H1 (cell line): Measurements from ENCODE around the gene TRAPPC11. TPM values are rescaled to one million over a fixed set of nuclear protein-coding genes. Genes with fewer than 3 reads are reported as not detected.

Experiments
- CTCF ChIA-PET: fragments of 300-600 bp; sonication (Branson Sonifier 250); formaldehyde crosslinking; loops from one replicate; lab custom pipeline; 2021; ENCODE audit not compliant: partially characterized antibody; lab: Charles Lee
- POLR2A ChIA-PET: fragments of 300-600 bp; sonication (Branson Sonifier 250); formaldehyde crosslinking; loops from one replicate; lab custom pipeline; 2021; ENCODE audit warnings: inconsistent platforms; ENCODE audit not compliant: partially characterized antibody; lab: Charles Lee
- DNase-seq, 2 experiments: peaks; one replicate each; pipeline versions ENCODE4 v3.0.0 to v3.0.0-alpha.2; 2010 to 2022; ENCODE audit warnings: low spot score in 2 of 2, low read depth in 1 of 2, mixed read lengths in 1 of 2
- FAIRE-seq: peaks from 2 replicates; lab custom pipeline; 2011; peaks lifted over from hg19 to GRCh38; lab: Jason Lieb, UNC
- H2AFZ ChIP-seq: 2 replicates; pipeline ENCODE4 v1.8.1; 2012; ENCODE audit warnings: low read length, inconsistent platforms
- H2AK5ac ChIP-seq: 2 replicates; pipeline ENCODE4 v1.6.1; 2013; ENCODE audit warnings: low read depth, low read length
- H2BK120ac ChIP-seq: replicated peaks from 2 replicates; pipeline ENCODE3; 2013; ENCODE audit warnings: low read depth, low read length, inconsistent platforms
- H2BK12ac ChIP-seq: 2 replicates; pipeline ENCODE4 v1.6.1; 2013; ENCODE audit warnings: low read depth, low read length
- H2BK15ac ChIP-seq: 2 replicates; pipeline ENCODE4 v1.6.1; 2013; ENCODE audit warnings: low read length
- H2BK20ac ChIP-seq: 2 replicates; pipeline ENCODE4 v1.6.1; 2013; ENCODE audit warnings: low read length
- H2BK5ac ChIP-seq: 2 replicates; pipeline ENCODE4 v1.6.1; 2013; ENCODE audit warnings: low read depth, low read length
- H3K14ac ChIP-seq: 2 replicates; pipeline ENCODE4 v1.6.1; 2013; ENCODE audit warnings: inconsistent platforms; ENCODE audit not compliant: insufficient read length
- H3K18ac ChIP-seq: 2 replicates; pipeline ENCODE4 v1.6.1; 2013; ENCODE audit warnings: low read length; ENCODE audit errors: extremely low read depth
- H3K23ac ChIP-seq: 2 replicates; pipeline ENCODE4 v1.6.1; 2013; ENCODE audit warnings: inconsistent platforms; ENCODE audit not compliant: insufficient read length
- H3K23me2 ChIP-seq: 2 replicates; pipeline ENCODE4 v1.6.1; 2013; ENCODE audit warnings: low read depth, low read length
- H3K27ac ChIP-seq: 2 replicates; pipeline ENCODE4 v1.6.1; 2011; ENCODE audit warnings: low read depth, low read length, inconsistent platforms
- H3K27me3 ChIP-seq, 4 experiments: replicated peaks in 1 of 4; 1 replicate in 1 of 4; 2 replicates in 3 of 4; pipeline versions ENCODE4 v1.6.1 to v1.8.1; 2011 to 2013; ENCODE audit warnings: low read length in 3 of 4, mild to moderate bottlenecking in 3 of 4, inconsistent platforms in 2 of 4, mixed read lengths in 2 of 4, moderate library complexity in 1 of 4; ENCODE audit not compliant: control insufficient read depth in 3 of 4, insufficient read depth in 3 of 4; ENCODE audit errors: extremely low read depth in 1 of 4
- H3K36me3 ChIP-seq, 4 experiments: 2 replicates each; pipeline versions ENCODE4 v1.6.1 to v1.8.1; 2011 to 2013; ENCODE audit warnings: mild to moderate bottlenecking in 4 of 4, low read length in 3 of 4, moderate library complexity in 2 of 4, control low read depth in 1 of 4, inconsistent platforms in 1 of 4; ENCODE audit not compliant: insufficient read depth in 4 of 4, control insufficient read depth in 2 of 4
- H3K4ac ChIP-seq: replicated peaks from 2 replicates; pipeline ENCODE3; 2013; ENCODE audit warnings: low read length, low read depth, mixed read lengths, inconsistent platforms; ENCODE audit not compliant: insufficient read length
- H3K4me1 ChIP-seq, 4 experiments: replicated peaks in 1 of 4; 1 replicate in 1 of 4; 2 replicates in 3 of 4; pipeline versions ENCODE4 v1.6.1 to v1.8.1; 2011 to 2013; ENCODE audit warnings: low read length in 3 of 4, inconsistent platforms in 2 of 4, mixed read lengths in 1 of 4; ENCODE audit not compliant: insufficient read depth in 4 of 4, control insufficient read depth in 3 of 4
- H3K4me2 ChIP-seq, 2 experiments: 2 replicates each; pipeline versions ENCODE4 v1.6.1 to v1.8.1; 2011 to 2013; ENCODE audit warnings: low read depth in 2 of 2, low read length in 2 of 2, control low read depth in 1 of 2, inconsistent platforms in 1 of 2, mild to moderate bottlenecking in 1 of 2; ENCODE audit not compliant: insufficient read depth in 1 of 2
- H3K4me3 ChIP-seq, 4 experiments: fragments of 200-600, 300-600 bp in 1 of 4; sonication (generic), shearing (Covaris generic), sonication (Bioruptor Twin) in 1 of 4; 2 replicates each; pipeline versions ENCODE4 v1.5.1 to v1.8.1; 2011 to 2016; ENCODE audit warnings: low read length in 4 of 4, low read depth in 3 of 4, control low read depth in 2 of 4, inconsistent platforms in 2 of 4, mild to moderate bottlenecking in 2 of 4, mixed read lengths in 1 of 4, moderate library complexity in 1 of 4; ENCODE audit not compliant: insufficient read depth in 2 of 4; ENCODE audit errors: extremely low read depth in 1 of 4
- H3K56ac ChIP-seq: replicated peaks from 2 replicates; pipeline ENCODE3; 2013; ENCODE audit warnings: low read depth, mild to moderate bottlenecking, mixed read lengths, low read length, inconsistent platforms; ENCODE audit not compliant: insufficient read length
- H3K79me1 ChIP-seq: 2 replicates; pipeline ENCODE4 v1.6.1; 2013; ENCODE audit warnings: low read depth, low read length, control low read depth
- H3K79me2 ChIP-seq, 2 experiments: 2 replicates each; pipeline versions ENCODE4 v1.6.1 to v1.8.1; 2012 to 2013; ENCODE audit warnings: low read length in 2 of 2, mild to moderate bottlenecking in 2 of 2, inconsistent platforms in 1 of 2; ENCODE audit not compliant: insufficient read depth in 2 of 2, control insufficient read depth in 1 of 2
- H3K9ac ChIP-seq, 4 experiments: replicated peaks in 1 of 4; 1 replicate in 1 of 4; 2 replicates in 3 of 4; pipeline versions ENCODE4 v1.6.1 to v1.8.1; 2011 to 2013; ENCODE audit warnings: low read depth in 3 of 4, low read length in 3 of 4, control low read depth in 2 of 4, mild to moderate bottlenecking in 2 of 4, moderate library complexity in 2 of 4, inconsistent platforms in 1 of 4; ENCODE audit errors: extremely low read depth in 1 of 4
- H3K9me3 ChIP-seq, 2 experiments: 2 replicates each; pipeline versions ENCODE4 v1.6.1 to v1.8.1; 2012 to 2013; ENCODE audit warnings: mild to moderate bottlenecking in 2 of 2, moderate library complexity in 2 of 2, control low read depth in 1 of 2, inconsistent platforms in 1 of 2, low read depth in 1 of 2, low read length in 1 of 2, mixed read lengths in 1 of 2; ENCODE audit not compliant: insufficient read depth in 2 of 2
- H4K20me1 ChIP-seq, 2 experiments: replicated peaks in 1 of 2; 2 replicates each; pipeline versions ENCODE3 to v1.8.1; 2011 to 2013; ENCODE audit warnings: inconsistent platforms in 2 of 2, low read length in 2 of 2, mild to moderate bottlenecking in 1 of 2; ENCODE audit not compliant: insufficient read depth in 2 of 2, control insufficient read depth in 1 of 2
- H4K5ac ChIP-seq: 2 replicates; pipeline ENCODE4 v1.6.1; 2013; ENCODE audit warnings: low read length, low read depth, mixed read lengths, inconsistent platforms; ENCODE audit not compliant: insufficient read length
- H4K8ac ChIP-seq: 2 replicates; pipeline ENCODE4 v1.8.0; 2013; ENCODE audit warnings: mild to moderate bottlenecking, moderate library complexity, low read length, inconsistent platforms; ENCODE audit not compliant: insufficient read depth; ENCODE audit errors: extremely low read depth
- H4K91ac ChIP-seq: replicated peaks from 2 replicates; pipeline ENCODE3; 2013; ENCODE audit warnings: low read length, mixed read lengths, inconsistent platforms; ENCODE audit not compliant: insufficient read length
- BCL11A ChIP-seq, 2 experiments: IDR thresholded peaks; one replicate each; pipeline ENCODE4 v1.6.1; 2011; ENCODE audit warnings: low read depth in 2 of 2, low read length in 2 of 2, mild to moderate bottlenecking in 2 of 2
- CBX5 ChIP-seq: fragments of 300-800, 300-1000 bp; sonication (generic); IDR thresholded peaks from 2 replicates; pipeline ENCODE4 v1.7.1; 2016; ENCODE audit warnings: antibody characterized with exemption, low read length, low read depth
- CTBP2 ChIP-seq: IDR thresholded peaks from 2 replicates; pipeline ENCODE4 v1.7.0; 2011; ENCODE audit warnings: borderline replicate concordance, mild to moderate bottlenecking, moderate library complexity, mixed read lengths, low read length; ENCODE audit not compliant: insufficient read depth, insufficient read length
- FOSL1 ChIP-seq: IDR thresholded peaks from 2 replicates; pipeline ENCODE4 v1.6.1; 2011; ENCODE audit warnings: mild to moderate bottlenecking, low read depth, low read length, moderate library complexity; ENCODE audit not compliant: insufficient read depth
- KDM1A ChIP-seq: fragments of 200-600, 300-600 bp; sonication (generic); IDR thresholded peaks from 2 replicates; pipeline ENCODE4 v1.7.1; 2016; ENCODE audit warnings: mild to moderate bottlenecking, low read length, borderline replicate concordance
- KDM4A ChIP-seq: IDR thresholded peaks from one replicate; pipeline ENCODE4 v1.7.1; 2012; ENCODE audit warnings: low read depth, mild to moderate bottlenecking, moderate library complexity, low read length, inconsistent platforms; ENCODE audit not compliant: severe bottlenecking
- POLR2A ChIP-seq, 2 experiments: IDR thresholded peaks; 1 replicate in 1 of 2; 2 replicates in 1 of 2; pipeline ENCODE4 v1.6.1; 2011; ENCODE audit warnings: low read depth in 2 of 2, low read length in 2 of 2, mild to moderate bottlenecking in 2 of 2; ENCODE audit errors: control extremely low read depth in 1 of 2
- RFX5 ChIP-seq: IDR thresholded peaks from 2 replicates; pipeline ENCODE4 v1.6.1; 2011; ENCODE audit warnings: low read depth, low read length, improper control_type of control experiment, borderline replicate concordance
- SP2 ChIP-seq: IDR thresholded peaks from 2 replicates; pipeline ENCODE4 v1.6.1; 2012; ENCODE audit warnings: mild to moderate bottlenecking, low read length, inconsistent platforms
- TAF1 ChIP-seq: IDR thresholded peaks from 2 replicates; pipeline ENCODE4 v1.6.1; 2011; ENCODE audit warnings: mild to moderate bottlenecking, low read depth, low read length
- TEAD4 ChIP-seq: IDR thresholded peaks from 2 replicates; pipeline ENCODE4 v1.6.1; 2012; ENCODE audit warnings: low read depth, low read length, inconsistent platforms, mixed read lengths
- WGBS, 2 experiments: shearing (Covaris generic) in 1 of 2; methylation state at CpG; one replicate each; pipeline versions ENCODE4 v1.1.6 to v1.1.7; 2013 to 2015; ENCODE audit warnings: low lambda C conversion rate in 2 of 2, mixed read lengths in 2 of 2, inconsistent platforms in 1 of 2, low coverage in 1 of 2, missing lambda C conversion rate in 1 of 2; ENCODE audit not compliant: insufficient replicate concordance in 2 of 2, insufficient coverage in 1 of 2, insufficient read length in 1 of 2; ENCODE audit errors: extremely low coverage in 1 of 2, missing lambda C conversion rate in 1 of 2; 5-methylcytosine and 5-hydroxymethylcytosine counted together
- polyA plus RNA-seq, 7 experiments: library from polyadenylated mRNA; depleted of rRNA in 3 of 7; stranded (reverse) in 5 of 7; unstranded in 2 of 7; fragments of >200 nt in 5 of 7; fragments of 200-250 nt in 2 of 7; gene quantifications; 1 replicate in 5 of 7; 2 replicates in 1 of 7; 4 replicates in 1 of 7; pipeline versions ENCODE4 v1.2.1 to v1.2.3, GENCODE V29; 2011 to 2013; ENCODE audit warnings: missing spikeins in 2 of 7, mixed read lengths in 2 of 7
- total RNA-seq: library from RNA; stranded (reverse); fragmentation: NEBNext Ultra II Directional; extraction: Animal tissue kit (Norgen Biotek cat#: 25700); gene quantifications from 2 replicates; pipeline ENCODE4 v1.2.1, GENCODE V29; 2021
- TF ChIP-seq, protein P1 (sequence below), 3 experiments: IDR thresholded peaks; 1 replicate in 2 of 3; 2 replicates in 1 of 3; pipeline versions ENCODE4 v1.5.1 to v1.6.1; 2011; ENCODE audit warnings: low read length in 3 of 3, mild to moderate bottlenecking in 3 of 3, inconsistent platforms in 2 of 3, low read depth in 1 of 3, moderate library complexity in 1 of 3; ENCODE audit not compliant: insufficient read depth in 1 of 3; ENCODE audit errors: control extremely low read depth in 1 of 3

The TRAPPC11 gene
- total and polyA plus RNA-seq, 2 of the 8 experiments (the other 6 are each of a cell fraction or from before 2014, with no cell fraction given): 19.2 to 25.9 TPM

DNA sequence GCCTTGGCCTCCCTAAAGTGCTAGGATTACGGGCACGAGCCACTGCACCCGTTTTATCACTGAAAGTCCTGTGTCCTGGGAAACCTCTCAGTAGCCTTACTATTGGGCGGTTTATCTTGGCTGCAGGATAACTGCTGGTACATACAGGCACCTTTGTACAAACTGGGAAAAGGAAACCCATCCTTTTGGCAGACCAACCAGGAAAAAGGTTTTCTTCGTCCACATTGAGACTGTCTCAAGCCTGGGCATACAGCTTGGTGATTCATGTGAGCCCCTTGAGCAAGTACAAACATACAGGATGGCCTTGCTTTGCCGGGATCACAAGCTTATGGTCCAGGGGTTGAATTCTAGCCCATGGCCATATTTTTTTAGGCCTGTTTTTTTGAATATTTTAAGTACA, 32.9 kb upstream of the TRAPPC11 start:
- H2AFZ ChIP-seq: no peak overlapping the region
- no peak overlapping the region for H3K56ac ChIP-seq
- DNase-seq (no peak), FAIRE-seq (no peak)
- H3K79me2 ChIP-seq: no peaks in the 10 kb centered on the region
- no peak overlapping the region for H3K14ac ChIP-seq
- H3K23ac ChIP-seq: no peak overlapping the region
- H3K9me3 ChIP-seq: no peaks in the 10 kb centered on the region
- ChIA-PET CTCF (interaction anchor here (0.7 to 1.9 kb wide), 2 partner anchors 11 to 340 kb away, joined by 4 to 5 read pairs; no protein-coding TSS in a partner anchor), POLR2A (interaction anchor here (1.0 kb wide), 1 partner anchor 34 kb away, joined by 3 read pairs; no protein-coding TSS in a partner anchor)
- H3K79me1 ChIP-seq: no peaks in the 10 kb centered on the region
- H2BK120ac ChIP-seq: no peak overlapping the region
- no peak overlapping the region for H2AK5ac ChIP-seq
- H3K36me3 ChIP-seq: no peaks in the 10 kb centered on the region
- H3K4me1 ChIP-seq: no peaks in the 10 kb centered on the region
- H2BK12ac ChIP-seq: no peak overlapping the region
- no peaks in the 10 kb centered on the region for H4K20me1 ChIP-seq
- no peak overlapping the region for H3K4me2 ChIP-seq
- no peak overlapping the region for H2BK5ac ChIP-seq
- no peak overlapping the region for H3K4me3 ChIP-seq
- H3K18ac ChIP-seq: no peak overlapping the region
- no peak overlapping the region for H2BK20ac ChIP-seq
- no peak overlapping the region for H4K8ac ChIP-seq
- no peak overlapping the region for H3K4ac ChIP-seq
- H3K9ac ChIP-seq: no peak overlapping the region
- 96% methylated on average over 6 of the region's 6 CpGs; no CpG with 5 or more reads in 1 of the 2 experiments for WGBS, 2 experiments
- H3K27me3 ChIP-seq: no peaks in the 10 kb centered on the region
- H2BK15ac ChIP-seq: no peak overlapping the region
- no peak overlapping the region for H4K91ac ChIP-seq
- H3K23me2 ChIP-seq: no peaks in the 10 kb centered on the region
- H3K27ac ChIP-seq: no peak overlapping the region
- H4K5ac ChIP-seq: no peak overlapping the region
- TF ChIP-seq TAF1: no peak
- TF ChIP-seq BCL11A (IDR thresholded peaks at IDR 0.05; ENCODE audit: low read depth in 2 of 2, low read length in 2 of 2): no peak
- no peak for TF ChIP-seq TEAD4
- TF ChIP-seq KDM1A: no peak
- no peak for TF ChIP-seq KDM4A
- TF ChIP-seq, protein P1, sequence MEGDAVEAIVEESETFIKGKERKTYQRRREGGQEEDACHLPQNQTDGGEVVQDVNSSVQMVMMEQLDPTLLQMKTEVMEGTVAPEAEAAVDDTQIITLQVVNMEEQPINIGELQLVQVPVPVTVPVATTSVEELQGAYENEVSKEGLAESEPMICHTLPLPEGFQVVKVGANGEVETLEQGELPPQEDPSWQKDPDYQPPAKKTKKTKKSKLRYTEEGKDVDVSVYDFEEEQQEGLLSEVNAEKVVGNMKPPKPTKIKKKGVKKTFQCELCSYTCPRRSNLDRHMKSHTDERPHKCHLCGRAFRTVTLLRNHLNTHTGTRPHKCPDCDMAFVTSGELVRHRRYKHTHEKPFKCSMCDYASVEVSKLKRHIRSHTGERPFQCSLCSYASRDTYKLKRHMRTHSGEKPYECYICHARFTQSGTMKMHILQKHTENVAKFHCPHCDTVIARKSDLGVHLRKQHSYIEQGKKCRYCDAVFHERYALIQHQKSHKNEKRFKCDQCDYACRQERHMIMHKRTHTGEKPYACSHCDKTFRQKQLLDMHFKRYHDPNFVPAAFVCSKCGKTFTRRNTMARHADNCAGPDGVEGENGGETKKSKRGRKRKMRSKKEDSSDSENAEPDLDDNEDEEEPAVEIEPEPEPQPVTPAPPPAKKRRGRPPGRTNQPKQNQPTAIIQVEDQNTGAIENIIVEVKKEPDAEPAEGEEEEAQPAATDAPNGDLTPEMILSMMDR (IDR thresholded peaks at IDR 0.05; ENCODE audit: control extremely low read depth in 1 of 3, insufficient read depth in 1 of 3, low read depth in 1 of 3, low read length in 3 of 3): no peak
- no peak for TF ChIP-seq RFX5
- TF ChIP-seq CBX5: no peak
- TF ChIP-seq SP2: no peak
- TF ChIP-seq CTBP2: no peak
- TF ChIP-seq FOSL1: no peak
- TF ChIP-seq POLR2A (IDR thresholded peaks at IDR 0.05; ENCODE audit: control extremely low read depth in 1 of 2, low read depth in 2 of 2, low read length in 2 of 2): no peak
